ENCODE results near the gene CFP. TPM values are rescaled to one million over a fixed set of nuclear protein-coding genes. Genes with fewer than 3 reads are reported as not detected.

CFP gene
- total RNA-seq, 4 donors from 2014 or later = 1.1 to 7.4 (median 4.4) TPM

DNA sequence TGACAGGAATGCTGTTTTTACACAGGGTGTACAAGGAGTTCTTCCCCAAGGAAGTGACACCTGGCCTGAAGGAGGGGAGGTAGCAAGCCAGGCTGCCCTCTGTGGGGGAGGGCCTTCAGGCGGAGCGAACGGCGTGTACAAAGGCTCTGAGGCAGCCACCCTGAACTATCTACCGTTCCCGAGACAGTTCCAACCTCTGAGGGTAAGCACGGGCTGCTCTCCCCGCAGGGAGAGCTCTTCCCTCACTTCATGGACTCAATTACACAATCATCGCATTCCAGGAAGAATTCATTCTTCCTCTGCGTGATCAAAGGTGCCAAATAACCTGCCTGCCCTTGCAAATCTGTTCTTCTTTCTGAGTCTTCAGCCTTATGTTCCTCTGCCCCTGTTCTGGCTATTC is 15.8 kb upstream of the CFP start:
- Histone ChIP-seq H3K27ac (no peak overlapping the region), H3K4me3 (no peak overlapping the region), H3K27me3 (no peaks in the 10 kb centered on the region), H3K36me3 (peaks cover 0 to 10% (median 0%) of the 10 kb centered on the region in 3 donors), H3K4me1 (peaks cover 0 to 9% (median 0%) of the 10 kb centered on the region in 4 donors), H3K9me3 (no peaks in the 10 kb centered on the region)
- DNase-seq = no peak
- TF ChIP-seq POLR2A (IDR thresholded peaks at IDR 0.05) = no peak
- TF ChIP-seq, protein P1, sequence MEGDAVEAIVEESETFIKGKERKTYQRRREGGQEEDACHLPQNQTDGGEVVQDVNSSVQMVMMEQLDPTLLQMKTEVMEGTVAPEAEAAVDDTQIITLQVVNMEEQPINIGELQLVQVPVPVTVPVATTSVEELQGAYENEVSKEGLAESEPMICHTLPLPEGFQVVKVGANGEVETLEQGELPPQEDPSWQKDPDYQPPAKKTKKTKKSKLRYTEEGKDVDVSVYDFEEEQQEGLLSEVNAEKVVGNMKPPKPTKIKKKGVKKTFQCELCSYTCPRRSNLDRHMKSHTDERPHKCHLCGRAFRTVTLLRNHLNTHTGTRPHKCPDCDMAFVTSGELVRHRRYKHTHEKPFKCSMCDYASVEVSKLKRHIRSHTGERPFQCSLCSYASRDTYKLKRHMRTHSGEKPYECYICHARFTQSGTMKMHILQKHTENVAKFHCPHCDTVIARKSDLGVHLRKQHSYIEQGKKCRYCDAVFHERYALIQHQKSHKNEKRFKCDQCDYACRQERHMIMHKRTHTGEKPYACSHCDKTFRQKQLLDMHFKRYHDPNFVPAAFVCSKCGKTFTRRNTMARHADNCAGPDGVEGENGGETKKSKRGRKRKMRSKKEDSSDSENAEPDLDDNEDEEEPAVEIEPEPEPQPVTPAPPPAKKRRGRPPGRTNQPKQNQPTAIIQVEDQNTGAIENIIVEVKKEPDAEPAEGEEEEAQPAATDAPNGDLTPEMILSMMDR (IDR thresholded peaks at IDR 0.05) = no peak

GRCh38 chrX:47644557-47645091 is 14.9 kb upstream of the CFP start:
- Histone ChIP-seq H3K4me1 (peaks cover 0 to 9% (median 0%) of the 10 kb centered on the region in 4 donors), H3K27me3 (no peaks in the 10 kb centered on the region), H3K9me3 (no peaks in the 10 kb centered on the region), H3K27ac (no peak overlapping the region), H3K36me3 (peaks cover 0 to 19% (median 0%) of the 10 kb centered on the region in 3 donors), H3K4me3 (no peak overlapping the region)
- no peak for DNase-seq
- no peak for TF ChIP-seq POLR2A (IDR thresholded peaks at IDR 0.05)
- TF ChIP-seq, protein P1 (IDR thresholded peaks at IDR 0.05) = peak in 2 of 6 experiments; percentile 21 to 24

DNA sequence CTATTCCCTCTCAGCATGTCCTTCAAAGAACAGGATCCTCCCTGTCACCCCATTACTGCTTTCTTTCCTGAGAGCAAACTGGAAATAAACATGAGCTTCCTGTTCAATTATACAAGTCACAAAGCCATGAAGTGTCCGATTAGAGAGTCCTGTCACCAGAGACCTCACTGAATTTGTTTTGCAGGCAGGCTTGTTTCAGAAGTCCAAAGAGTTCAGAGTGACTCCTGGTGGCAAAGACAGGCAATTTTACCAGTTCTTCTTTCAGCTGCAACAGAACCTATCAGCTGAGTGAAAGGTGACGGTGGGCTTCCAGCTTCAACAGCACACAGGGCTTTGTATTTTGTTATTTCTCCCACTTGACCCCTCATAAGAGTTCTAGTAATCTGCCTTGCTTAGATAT is 14.2 kb upstream of the CFP start:
- Histone ChIP-seq H3K4me3 (no peak overlapping the region), H3K9me3 (no peaks in the 10 kb centered on the region), H3K27ac (no peak overlapping the region), H3K36me3 (peaks cover 0 to 24% (median 0%) of the 10 kb centered on the region in 3 donors), H3K4me1 (peaks cover 0 to 4% (median 0%) of the 10 kb centered on the region in 4 donors), H3K27me3 (no peaks in the 10 kb centered on the region)
- DNase-seq = no peak
- TF ChIP-seq POLR2A (IDR thresholded peaks at IDR 0.05) = no peak
- TF ChIP-seq, protein P1 (IDR thresholded peaks at IDR 0.05) = peak in 2 of 6 experiments; percentile 15 to 31

DNA sequence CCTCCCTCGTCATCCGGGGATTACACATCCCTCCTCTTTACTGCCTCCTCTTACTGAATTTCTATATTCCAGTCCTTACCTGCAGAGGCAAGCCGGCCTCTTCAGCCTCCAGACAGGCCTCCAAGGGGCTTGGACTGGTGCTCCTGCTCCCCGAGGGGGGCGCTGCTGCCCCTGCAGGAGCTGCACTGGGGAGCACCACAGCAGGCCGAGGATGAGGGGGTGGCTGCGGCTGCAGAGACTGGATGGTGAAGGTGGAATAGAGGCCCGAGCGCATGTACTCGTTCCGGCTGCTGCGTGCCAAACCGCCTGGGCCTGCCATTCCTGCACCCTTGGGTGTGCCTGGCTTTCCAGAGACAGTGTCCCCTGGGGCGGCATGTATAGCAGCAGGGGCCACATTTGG is 9.1 kb upstream of the CFP start:
- TF ChIP-seq POLR2A (IDR thresholded peaks at IDR 0.05) = no peak
- TF ChIP-seq, protein P1 (IDR thresholded peaks at IDR 0.05) = no peak
- Histone ChIP-seq H3K4me1 (no peaks in the 10 kb centered on the region), H3K36me3 (peaks cover 0 to 46% (median 0%) of the 10 kb centered on the region in 3 donors), H3K27me3 (no peaks in the 10 kb centered on the region), H3K27ac (no peak overlapping the region), H3K9me3 (no peaks in the 10 kb centered on the region), H3K4me3 (no peak overlapping the region)
- DNase-seq = no peak

GRCh38 chrX:47637546-47638195 is 7.9 kb upstream of the CFP start:
- no peaks in the 10 kb centered on the region for H3K4me1 ChIP-seq
- no peaks in the 10 kb centered on the region for H3K27me3 ChIP-seq
- H3K9me3 ChIP-seq = no peaks in the 10 kb centered on the region
- H3K4me3 ChIP-seq = peak overlapping the region in 1 of 4 donors; percentile 26
- H3K27ac ChIP-seq = no peak overlapping the region
- DNase-seq = no peak
- peaks cover 0 to 46% (median 0%) of the 10 kb centered on the region in 3 donors for H3K36me3 ChIP-seq
- TF ChIP-seq POLR2A (IDR thresholded peaks at IDR 0.05) = no peak
- TF ChIP-seq, protein P1 (IDR thresholded peaks at IDR 0.05) = no peak
